ENCODE results near the gene TTBK1. TPM values are rescaled to one million over a fixed set of nuclear protein-coding genes. Genes with fewer than 3 reads are reported as not detected.

TTBK1 gene
- total and polyA plus RNA-seq, 2 of the 4 experiments (the other 2 are of a cell fraction), result 0.02 TPM; not detected in 1

DNA sequence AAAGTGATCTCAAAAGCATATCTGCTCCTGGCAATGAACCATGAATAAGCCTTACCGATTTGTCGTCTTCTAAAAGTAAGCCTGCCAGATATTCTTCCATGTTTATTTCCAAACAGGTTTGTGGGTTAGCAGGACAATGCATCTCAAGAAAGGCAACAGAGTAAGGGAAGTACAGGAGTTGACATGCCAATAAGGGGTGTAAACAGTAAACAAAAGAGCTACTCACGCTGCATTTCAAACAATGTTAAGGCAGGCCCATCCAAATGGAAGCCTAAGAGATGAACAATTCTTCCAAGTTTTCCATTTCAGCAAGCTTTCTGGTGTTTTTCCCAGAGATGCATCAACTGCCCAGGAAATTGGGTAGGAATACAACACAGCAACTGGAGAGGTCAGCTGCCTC, 93.1 kb downstream of the TTBK1 start:
- H3K79me1 ChIP-seq (ENCODE audit: low read depth in 1 of 2, low read length in 2 of 2), result no peaks in the 10 kb centered on the region
- no peak overlapping the region for H3K9ac ChIP-seq (ENCODE audit: low read depth, low read length)
- H3K9me1 ChIP-seq (ENCODE audit: insufficient read depth, low read length), result no peaks in the 10 kb centered on the region
- no peak overlapping the region for H4K8ac ChIP-seq (ENCODE audit: low read depth in 2 of 2, low read length in 2 of 2)
- no peak overlapping the region for H3K4me2 ChIP-seq (ENCODE audit: low read depth, low read length)
- H4K5ac ChIP-seq (ENCODE audit: low read depth, low read length), result no peak overlapping the region
- ChIA-PET CTCF (no interaction called here), POLR2A (ENCODE audit: unreplicated experiment) (no interaction called here)
- H2BK5ac ChIP-seq (ENCODE audit: low read depth, low read length, poor library complexity, severe bottlenecking), result no peak overlapping the region
- H2BK120ac ChIP-seq (ENCODE audit: low read depth, low read length), result no peak overlapping the region
- no peaks in the 10 kb centered on the region for H3K4me1 ChIP-seq (ENCODE audit: control insufficient read depth, insufficient read depth, low read length)
- 90% methylated on average over 2 of the region's 3 CpGs; no CpG with 5 or more reads in 1 of the 2 experiments for WGBS, 2 experiments (ENCODE audit: extremely low coverage in 2 of 2, insufficient read length in 1 of 2)
- ATAC-seq (ENCODE audit: low read depth), result no peak
- H2BK20ac ChIP-seq (ENCODE audit: low read depth, low read length), result no peak overlapping the region
- H4K20me1 ChIP-seq (ENCODE audit: insufficient read depth, low read length), result no peaks in the 10 kb centered on the region
- H3K18ac ChIP-seq (ENCODE audit: low read depth, low read length), result no peak overlapping the region
- no peak overlapping the region for H2BK15ac ChIP-seq (ENCODE audit: low read depth, low read length)
- H3K4me3 ChIP-seq (ENCODE audit: insufficient read depth, low read depth, low read length), result no peak overlapping the region
- H3K23ac ChIP-seq (ENCODE audit: low read depth, low read length), result no peak overlapping the region
- H2AK5ac ChIP-seq (ENCODE audit: low read depth, low read length), result no peak overlapping the region
- in situ Hi-C loops (cut with MboI; ENCODE audit: low sequenced_read_pairs) (no loop called here), intact Hi-C loops (cut with micrococcal nuclease) (loop anchor here (10.0 kb wide), 1 partner anchor 432 kb away; no protein-coding TSS in a partner anchor), dilution Hi-C loops (cut with HindIII; ENCODE audit: low sequenced_read_pairs, unreplicated experiment) (no loop called here)
- no peak overlapping the region for H3K14ac ChIP-seq (replicated peaks; ENCODE audit: low read depth, low read length)
- no TSS peak for BruUV-seq (replicated peaks)
- H2AFZ ChIP-seq (replicated peaks; ENCODE audit: low read length, poor library complexity), result no peak overlapping the region
- H3K27ac ChIP-seq (ENCODE audit: insufficient read depth, low read length), result no peak overlapping the region
- no peak overlapping the region for H2AK9ac ChIP-seq (replicated peaks; ENCODE audit: low read depth, low read length, poor library complexity)
- peaks cover 27% of the 10 kb centered on the region for H3K36me3 ChIP-seq (ENCODE audit: control insufficient read depth, insufficient read depth, low read length)
- H3K4ac ChIP-seq (ENCODE audit: low read depth, low read length), result no peak overlapping the region
- no peaks in the 10 kb centered on the region for H3K27me3 ChIP-seq (ENCODE audit: control insufficient read depth, insufficient read depth, low read length)
- TF ChIP-seq, protein P1, sequence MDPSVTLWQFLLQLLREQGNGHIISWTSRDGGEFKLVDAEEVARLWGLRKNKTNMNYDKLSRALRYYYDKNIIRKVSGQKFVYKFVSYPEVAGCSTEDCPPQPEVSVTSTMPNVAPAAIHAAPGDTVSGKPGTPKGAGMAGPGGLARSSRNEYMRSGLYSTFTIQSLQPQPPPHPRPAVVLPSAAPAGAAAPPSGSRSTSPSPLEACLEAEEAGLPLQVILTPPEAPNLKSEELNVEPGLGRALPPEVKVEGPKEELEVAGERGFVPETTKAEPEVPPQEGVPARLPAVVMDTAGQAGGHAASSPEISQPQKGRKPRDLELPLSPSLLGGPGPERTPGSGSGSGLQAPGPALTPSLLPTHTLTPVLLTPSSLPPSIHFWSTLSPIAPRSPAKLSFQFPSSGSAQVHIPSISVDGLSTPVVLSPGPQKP (IDR thresholded peaks at IDR 0.05; ENCODE audit: borderline replicate concordance, low read depth, low read length), result no peak
- TF ChIP-seq MAFK (IDR thresholded peaks at IDR 0.05; ENCODE audit: low read depth, low read length), result no peak
- no peak for TF ChIP-seq SMC3 (IDR thresholded peaks at IDR 0.05; ENCODE audit: low read depth, low read length)
- TF ChIP-seq RAD21 (IDR thresholded peaks at IDR 0.05; ENCODE audit: low read length), result no peak
- no peak for TF ChIP-seq POLR2A (IDR thresholded peaks at IDR 0.05; ENCODE audit: low read depth, low read length)
- TF ChIP-seq, protein P2, sequence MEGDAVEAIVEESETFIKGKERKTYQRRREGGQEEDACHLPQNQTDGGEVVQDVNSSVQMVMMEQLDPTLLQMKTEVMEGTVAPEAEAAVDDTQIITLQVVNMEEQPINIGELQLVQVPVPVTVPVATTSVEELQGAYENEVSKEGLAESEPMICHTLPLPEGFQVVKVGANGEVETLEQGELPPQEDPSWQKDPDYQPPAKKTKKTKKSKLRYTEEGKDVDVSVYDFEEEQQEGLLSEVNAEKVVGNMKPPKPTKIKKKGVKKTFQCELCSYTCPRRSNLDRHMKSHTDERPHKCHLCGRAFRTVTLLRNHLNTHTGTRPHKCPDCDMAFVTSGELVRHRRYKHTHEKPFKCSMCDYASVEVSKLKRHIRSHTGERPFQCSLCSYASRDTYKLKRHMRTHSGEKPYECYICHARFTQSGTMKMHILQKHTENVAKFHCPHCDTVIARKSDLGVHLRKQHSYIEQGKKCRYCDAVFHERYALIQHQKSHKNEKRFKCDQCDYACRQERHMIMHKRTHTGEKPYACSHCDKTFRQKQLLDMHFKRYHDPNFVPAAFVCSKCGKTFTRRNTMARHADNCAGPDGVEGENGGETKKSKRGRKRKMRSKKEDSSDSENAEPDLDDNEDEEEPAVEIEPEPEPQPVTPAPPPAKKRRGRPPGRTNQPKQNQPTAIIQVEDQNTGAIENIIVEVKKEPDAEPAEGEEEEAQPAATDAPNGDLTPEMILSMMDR (conservative IDR thresholded peaks at IDR 0.05; ENCODE audit: low read depth, low read length), result no peak
- TF ChIP-seq FOS (IDR thresholded peaks at IDR 0.05; ENCODE audit: low read depth, low read length), result no peak
- no peak for TF ChIP-seq BHLHE40 (IDR thresholded peaks at IDR 0.05; ENCODE audit: low read depth, low read length)
- TF ChIP-seq CHD1 (IDR thresholded peaks at IDR 0.05; ENCODE audit: low read depth, low read length), result no peak
- TF ChIP-seq RCOR1 (IDR thresholded peaks at IDR 0.05; ENCODE audit: insufficient replicate concordance, low read length), result no peak
- no peak for TF ChIP-seq MXI1 (IDR thresholded peaks at IDR 0.05; ENCODE audit: borderline replicate concordance, low read depth, low read length)
- no peak for TF ChIP-seq RFX5 (IDR thresholded peaks at IDR 0.05; ENCODE audit: low read depth, low read length)
- no peak for TF ChIP-seq CEBPB (IDR thresholded peaks at IDR 0.05; ENCODE audit: low read depth, low read length)
- TF ChIP-seq MAZ (IDR thresholded peaks at IDR 0.05; ENCODE audit: borderline replicate concordance, low read depth, low read length), result no peak
- TF ChIP-seq, protein P3, sequence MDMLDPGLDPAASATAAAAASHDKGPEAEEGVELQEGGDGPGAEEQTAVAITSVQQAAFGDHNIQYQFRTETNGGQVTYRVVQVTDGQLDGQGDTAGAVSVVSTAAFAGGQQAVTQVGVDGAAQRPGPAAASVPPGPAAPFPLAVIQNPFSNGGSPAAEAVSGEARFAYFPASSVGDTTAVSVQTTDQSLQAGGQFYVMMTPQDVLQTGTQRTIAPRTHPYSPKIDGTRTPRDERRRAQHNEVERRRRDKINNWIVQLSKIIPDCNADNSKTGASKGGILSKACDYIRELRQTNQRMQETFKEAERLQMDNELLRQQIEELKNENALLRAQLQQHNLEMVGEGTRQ (IDR thresholded peaks at IDR 0.05; ENCODE audit: low read depth, low read length), result no peak
- no peak overlapping the region for H3K56ac ChIP-seq (ENCODE audit: extremely low read depth, insufficient read depth, low read length)
- no peak overlapping the region for H4K91ac ChIP-seq (ENCODE audit: insufficient read depth, low read depth, low read length)
- H3K9me3 ChIP-seq (ENCODE audit: control insufficient read depth, insufficient read depth, low read length), result no peaks in the 10 kb centered on the region
- DNase-seq, result no peak
